Measurements from ENCODE around the gene KLF9. TPM values are rescaled to one million over a fixed set of nuclear protein-coding genes. Genes with fewer than 3 reads are reported as not detected.

The KLF9 gene
- total RNA-seq, 6 experiments from 2014 or later, result 8.7 to 74.7 (median 32.3) TPM

DNA sequence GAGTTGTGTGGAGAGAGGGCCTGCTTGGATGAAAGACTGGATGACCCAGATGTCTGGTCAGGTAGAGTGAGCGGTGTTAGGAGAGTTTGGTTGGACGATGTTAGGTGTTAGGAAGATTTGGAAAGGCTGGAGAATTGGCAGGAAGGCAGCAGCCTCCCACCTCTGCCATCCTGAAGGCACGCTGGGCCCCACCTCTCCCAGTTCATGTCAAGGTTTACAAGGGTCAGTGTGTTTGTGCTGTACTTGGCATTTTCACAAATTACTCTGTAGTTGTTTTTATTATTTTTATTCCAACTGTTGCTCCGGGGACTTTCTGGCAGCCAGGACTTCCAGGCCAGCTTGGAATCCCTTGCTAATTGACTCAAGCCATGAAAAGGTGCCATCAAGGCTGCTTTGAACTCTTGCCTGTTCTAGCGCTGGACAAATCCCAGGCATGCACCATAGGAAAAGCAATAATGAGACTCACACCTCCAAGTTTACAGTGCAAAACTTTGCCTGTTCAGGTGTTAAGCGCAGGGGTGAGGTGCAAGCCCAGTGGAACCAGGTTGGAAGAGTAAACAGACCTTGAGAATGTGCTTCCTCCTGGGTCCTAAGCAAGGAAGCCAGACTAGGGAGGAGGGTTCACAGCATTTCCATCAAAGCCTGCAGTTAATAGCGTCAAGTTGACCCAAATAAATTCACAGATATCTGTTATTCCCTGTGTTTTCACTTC, 41.7 kb upstream of the KLF9 start:
- ATAC-seq (no peak), DNase-seq (no peak)
- Histone ChIP-seq H3K27ac (no peak overlapping the region), H3K4me3 (no peak overlapping the region), H3K36me3 (no peaks in the 10 kb centered on the region), H3K4me1 (peaks cover 0 to 5% (median 0%) of the 10 kb centered on the region in 4 donors), H3K9me3 (no peaks in the 10 kb centered on the region), H3K27me3 (no peaks in the 10 kb centered on the region)
- WGBS (ENCODE audit: insufficient coverage, low coverage, low lambda C conversion rate, missing lambda C conversion rate), result 81% methylated on average over 6 of the region's 7 CpGs
- TF ChIP-seq, protein P1, sequence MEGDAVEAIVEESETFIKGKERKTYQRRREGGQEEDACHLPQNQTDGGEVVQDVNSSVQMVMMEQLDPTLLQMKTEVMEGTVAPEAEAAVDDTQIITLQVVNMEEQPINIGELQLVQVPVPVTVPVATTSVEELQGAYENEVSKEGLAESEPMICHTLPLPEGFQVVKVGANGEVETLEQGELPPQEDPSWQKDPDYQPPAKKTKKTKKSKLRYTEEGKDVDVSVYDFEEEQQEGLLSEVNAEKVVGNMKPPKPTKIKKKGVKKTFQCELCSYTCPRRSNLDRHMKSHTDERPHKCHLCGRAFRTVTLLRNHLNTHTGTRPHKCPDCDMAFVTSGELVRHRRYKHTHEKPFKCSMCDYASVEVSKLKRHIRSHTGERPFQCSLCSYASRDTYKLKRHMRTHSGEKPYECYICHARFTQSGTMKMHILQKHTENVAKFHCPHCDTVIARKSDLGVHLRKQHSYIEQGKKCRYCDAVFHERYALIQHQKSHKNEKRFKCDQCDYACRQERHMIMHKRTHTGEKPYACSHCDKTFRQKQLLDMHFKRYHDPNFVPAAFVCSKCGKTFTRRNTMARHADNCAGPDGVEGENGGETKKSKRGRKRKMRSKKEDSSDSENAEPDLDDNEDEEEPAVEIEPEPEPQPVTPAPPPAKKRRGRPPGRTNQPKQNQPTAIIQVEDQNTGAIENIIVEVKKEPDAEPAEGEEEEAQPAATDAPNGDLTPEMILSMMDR (IDR thresholded peaks at IDR 0.05), result no peak
- TF ChIP-seq POLR2A (IDR thresholded peaks at IDR 0.05), result no peak
- intact Hi-C loops (cut with DNase I), result no loop called here

DNA sequence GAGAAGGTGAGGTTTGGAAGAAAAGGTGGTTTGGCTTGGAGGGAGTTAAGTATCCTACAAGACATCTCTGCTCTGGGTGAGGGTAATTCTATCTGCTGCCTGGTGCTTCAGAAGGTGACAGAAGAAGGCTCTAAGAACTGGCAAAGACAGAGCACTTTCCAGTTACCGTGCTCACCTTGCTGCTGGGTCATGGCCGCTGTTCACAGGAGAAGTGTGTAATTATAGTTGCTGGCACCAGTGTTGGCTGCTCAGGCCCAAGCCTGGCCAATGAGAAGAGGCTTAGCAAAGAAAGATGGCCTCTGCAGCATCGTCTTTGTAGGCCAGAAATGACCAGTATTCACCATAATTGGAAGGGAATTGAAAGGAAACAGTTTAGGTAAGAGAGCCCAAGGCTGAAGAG, 37.9 kb upstream of the KLF9 start:
- TF ChIP-seq POLR2A (IDR thresholded peaks at IDR 0.05), result no peak
- TF ChIP-seq, protein P1 (IDR thresholded peaks at IDR 0.05), result no peak
- H3K27ac ChIP-seq, result no peak overlapping the region
- no peaks in the 10 kb centered on the region for H3K9me3 ChIP-seq
- DNase-seq (no peak), ATAC-seq (no peak)
- H3K4me1 ChIP-seq, result peaks cover 0 to 5% (median 0%) of the 10 kb centered on the region in 4 donors
- 100% methylated on average over 1 of the region's 3 CpGs for WGBS (ENCODE audit: insufficient coverage, low coverage, low lambda C conversion rate, missing lambda C conversion rate)
- intact Hi-C loops (cut with DNase I), result no loop called here
- no peaks in the 10 kb centered on the region for H3K36me3 ChIP-seq
- H3K27me3 ChIP-seq, result no peaks in the 10 kb centered on the region
- H3K4me3 ChIP-seq, result no peak overlapping the region

DNA sequence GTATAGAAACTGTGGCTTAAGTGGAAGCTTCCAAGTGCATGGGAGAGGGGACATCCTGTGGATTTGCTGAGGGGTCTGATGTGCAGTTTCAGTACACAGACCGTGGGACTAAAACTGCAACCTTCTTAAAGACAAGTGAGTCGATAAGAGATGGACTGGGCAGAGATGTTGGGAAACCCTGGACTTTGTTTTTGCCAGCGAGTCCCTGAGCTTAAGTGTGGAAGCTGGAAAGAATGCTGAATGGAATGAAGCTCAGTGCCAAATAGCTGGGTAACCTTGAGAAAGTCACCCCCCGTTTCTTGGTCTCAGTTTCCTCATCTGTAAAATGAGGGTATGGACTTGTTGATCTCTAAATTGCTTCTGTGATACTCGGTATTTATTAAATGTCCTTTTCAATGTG, 37.3 kb upstream of the KLF9 start:
- WGBS (ENCODE audit: insufficient coverage, low coverage, low lambda C conversion rate, missing lambda C conversion rate), result 48% methylated on average over 5 of the region's 5 CpGs
- Histone ChIP-seq H3K27ac (no peak overlapping the region), H3K9me3 (no peaks in the 10 kb centered on the region), H3K4me3 (no peak overlapping the region), H3K36me3 (no peaks in the 10 kb centered on the region), H3K4me1 (peaks cover 0 to 5% (median 0%) of the 10 kb centered on the region in 4 donors), H3K27me3 (no peaks in the 10 kb centered on the region)
- intact Hi-C loops (cut with DNase I), result no loop called here
- DNase-seq (no peak), ATAC-seq (peak in 2 of 4 donors; percentile 58 to 65)
- TF ChIP-seq POLR2A (IDR thresholded peaks at IDR 0.05), result no peak
- TF ChIP-seq, protein P1 (IDR thresholded peaks at IDR 0.05), result no peak

DNA sequence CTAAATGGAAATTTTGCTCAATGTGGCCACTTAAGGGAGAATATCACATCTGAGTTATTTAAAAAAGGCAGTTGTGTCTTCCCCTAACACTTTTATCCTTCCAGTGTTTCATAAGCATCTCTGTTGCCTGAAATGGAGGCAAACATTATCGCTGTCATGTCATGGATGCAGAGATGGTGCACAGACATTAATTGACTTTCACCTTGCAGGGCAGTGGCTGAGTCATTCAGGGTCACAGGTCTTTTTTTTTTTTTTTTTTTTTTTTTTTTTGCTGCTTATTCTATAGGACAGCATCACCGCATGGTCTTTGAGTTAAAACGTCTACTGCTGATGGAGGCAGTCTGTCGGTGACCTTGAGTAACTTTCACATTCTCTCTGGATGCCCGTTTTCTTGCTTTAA, 36.3 kb upstream of the KLF9 start:
- 82% methylated on average over 5 of the region's 5 CpGs for WGBS (ENCODE audit: insufficient coverage, low coverage, low lambda C conversion rate, missing lambda C conversion rate)
- Histone ChIP-seq H3K36me3 (no peaks in the 10 kb centered on the region), H3K27me3 (no peaks in the 10 kb centered on the region), H3K4me3 (no peak overlapping the region), H3K4me1 (peaks cover 0 to 5% (median 0%) of the 10 kb centered on the region in 4 donors), H3K27ac (no peak overlapping the region), H3K9me3 (no peaks in the 10 kb centered on the region)
- TF ChIP-seq, protein P1 (IDR thresholded peaks at IDR 0.05), result no peak
- TF ChIP-seq POLR2A (IDR thresholded peaks at IDR 0.05), result no peak
- DNase-seq (no peak), ATAC-seq (no peak)
- intact Hi-C loops (cut with DNase I), result no loop called here
